ENCODE measurements around the gene GFM1. TPM values are rescaled to one million over a fixed set of nuclear protein-coding genes. Genes with fewer than 3 reads are reported as not detected.

The GFM1 gene
- total RNA-seq, 1 donor from 2014 or later: 34.5 TPM

DNA sequence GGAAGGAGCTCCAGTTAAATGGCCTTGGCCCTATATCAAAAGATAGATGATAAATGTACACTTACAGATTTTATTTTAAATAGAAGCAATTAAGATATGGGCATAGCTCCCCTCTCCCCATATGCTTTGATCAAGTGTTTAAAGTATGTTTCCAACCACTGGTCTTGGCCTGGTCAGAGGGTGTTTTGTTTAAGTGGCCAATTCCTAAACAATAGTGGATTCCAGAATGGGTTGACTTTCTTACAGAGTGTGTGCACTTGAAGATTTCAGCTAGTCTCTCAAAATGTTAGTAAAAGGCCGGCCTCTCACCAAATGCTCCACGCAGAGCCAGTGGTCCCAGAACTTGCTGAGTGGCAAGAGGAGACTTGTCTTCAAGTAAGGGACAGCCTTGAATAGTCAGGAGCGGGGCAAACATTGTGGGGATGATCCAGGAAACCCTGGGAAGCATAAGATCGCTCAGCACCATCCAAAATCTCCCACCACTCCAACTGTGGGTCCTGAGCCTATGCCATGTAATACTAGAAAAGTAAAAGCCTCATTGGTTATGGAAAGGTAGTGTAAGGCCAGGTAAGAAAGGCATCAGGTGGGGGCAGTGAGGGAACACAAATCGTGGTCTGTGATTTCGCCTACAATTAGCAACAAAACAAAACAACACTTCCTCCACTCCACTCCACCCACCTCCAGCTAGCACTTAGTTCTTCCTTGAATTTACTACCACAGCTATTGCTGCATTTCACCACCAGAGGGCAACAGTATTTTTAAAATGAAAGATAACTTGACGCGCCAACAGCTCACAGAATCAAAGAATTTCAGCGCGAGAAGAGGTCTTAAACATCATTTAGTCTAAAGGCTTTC is 83.1 kb downstream of the GFM1 start:
- DNase-seq (ENCODE audit: low read depth, low spot score): peak; percentile 51

DNA sequence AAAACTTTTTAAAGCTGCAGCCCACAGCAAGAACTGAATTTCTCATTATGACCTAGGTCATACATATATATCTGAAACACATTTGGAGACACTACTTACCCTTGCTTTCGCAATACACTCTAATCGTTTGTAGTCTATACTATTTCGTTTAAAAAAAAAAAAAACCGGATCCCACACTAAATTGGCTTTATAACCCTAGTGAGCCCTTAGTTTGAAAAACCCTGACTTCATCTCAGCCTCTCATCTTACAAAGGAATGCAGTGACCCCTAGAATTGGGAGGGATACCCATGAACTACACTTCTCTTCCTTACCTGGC is 83.7 kb downstream of the GFM1 start:
- Mint-ChIP-seq H3K36me3 (ENCODE audit: low read depth) (no peaks in the 10 kb centered on the region), H3K27me3 (ENCODE audit: low read depth) (no peaks in the 10 kb centered on the region), H3K9me3 (no peaks in the 10 kb centered on the region), H3K27ac (ENCODE audit: unreplicated experiment) (no peak overlapping the region), H3K4me1 (peaks cover 21% of the 10 kb centered on the region), H3K4me3 (peak overlapping the region; percentile 47)
- no peak for DNase-seq (ENCODE audit: low read depth, low spot score)
- TF ChIP-seq, protein P1, sequence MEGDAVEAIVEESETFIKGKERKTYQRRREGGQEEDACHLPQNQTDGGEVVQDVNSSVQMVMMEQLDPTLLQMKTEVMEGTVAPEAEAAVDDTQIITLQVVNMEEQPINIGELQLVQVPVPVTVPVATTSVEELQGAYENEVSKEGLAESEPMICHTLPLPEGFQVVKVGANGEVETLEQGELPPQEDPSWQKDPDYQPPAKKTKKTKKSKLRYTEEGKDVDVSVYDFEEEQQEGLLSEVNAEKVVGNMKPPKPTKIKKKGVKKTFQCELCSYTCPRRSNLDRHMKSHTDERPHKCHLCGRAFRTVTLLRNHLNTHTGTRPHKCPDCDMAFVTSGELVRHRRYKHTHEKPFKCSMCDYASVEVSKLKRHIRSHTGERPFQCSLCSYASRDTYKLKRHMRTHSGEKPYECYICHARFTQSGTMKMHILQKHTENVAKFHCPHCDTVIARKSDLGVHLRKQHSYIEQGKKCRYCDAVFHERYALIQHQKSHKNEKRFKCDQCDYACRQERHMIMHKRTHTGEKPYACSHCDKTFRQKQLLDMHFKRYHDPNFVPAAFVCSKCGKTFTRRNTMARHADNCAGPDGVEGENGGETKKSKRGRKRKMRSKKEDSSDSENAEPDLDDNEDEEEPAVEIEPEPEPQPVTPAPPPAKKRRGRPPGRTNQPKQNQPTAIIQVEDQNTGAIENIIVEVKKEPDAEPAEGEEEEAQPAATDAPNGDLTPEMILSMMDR (conservative IDR thresholded peaks at IDR 0.05): no peak

More for the DNA sequence above, 83.1 kb downstream of the GFM1 start:
- no peaks in the 10 kb centered on the region for H3K27me3 Mint-ChIP-seq (ENCODE audit: low read depth)
- H3K4me3 Mint-ChIP-seq: peak overlapping the region; percentile 47
- peaks cover 24% of the 10 kb centered on the region for H3K4me1 Mint-ChIP-seq
- TF ChIP-seq, protein P1 (conservative IDR thresholded peaks at IDR 0.05): peak; percentile 87
- H3K9me3 Mint-ChIP-seq: no peaks in the 10 kb centered on the region
- no peak overlapping the region for H3K27ac Mint-ChIP-seq (ENCODE audit: unreplicated experiment)
- H3K36me3 Mint-ChIP-seq (ENCODE audit: low read depth): no peaks in the 10 kb centered on the region

DNA sequence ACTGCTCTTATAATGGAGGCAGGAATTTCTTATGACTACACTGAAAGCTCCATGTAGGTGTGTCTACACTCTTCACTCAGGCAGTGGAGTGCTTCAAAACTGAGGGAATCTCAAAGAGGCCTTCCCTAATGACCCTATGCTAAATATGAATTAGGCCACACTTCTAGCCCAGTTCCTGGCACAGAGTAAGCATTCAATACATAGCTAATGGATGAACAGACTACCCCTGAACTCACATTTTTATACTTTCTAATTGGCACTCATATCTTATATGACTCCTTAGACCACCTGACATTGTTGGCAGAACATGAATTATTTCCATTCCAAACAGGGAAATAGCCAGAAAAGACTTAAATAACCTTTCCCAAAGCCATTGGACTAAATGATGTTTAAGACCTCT is 84.5 kb downstream of the GFM1 start:
- H3K27me3 Mint-ChIP-seq (ENCODE audit: low read depth): no peaks in the 10 kb centered on the region
- H3K4me1 Mint-ChIP-seq: peaks cover 20% of the 10 kb centered on the region
- H3K27ac Mint-ChIP-seq (ENCODE audit: unreplicated experiment): peak overlapping the region; percentile 6
- peak overlapping the region; percentile 41 for H3K4me3 Mint-ChIP-seq
- H3K36me3 Mint-ChIP-seq (ENCODE audit: low read depth): peaks cover 3% of the 10 kb centered on the region
- TF ChIP-seq, protein P1 (conservative IDR thresholded peaks at IDR 0.05): no peak
- no peaks in the 10 kb centered on the region for H3K9me3 Mint-ChIP-seq
- DNase-seq (ENCODE audit: low read depth, low spot score): no peak

DNA sequence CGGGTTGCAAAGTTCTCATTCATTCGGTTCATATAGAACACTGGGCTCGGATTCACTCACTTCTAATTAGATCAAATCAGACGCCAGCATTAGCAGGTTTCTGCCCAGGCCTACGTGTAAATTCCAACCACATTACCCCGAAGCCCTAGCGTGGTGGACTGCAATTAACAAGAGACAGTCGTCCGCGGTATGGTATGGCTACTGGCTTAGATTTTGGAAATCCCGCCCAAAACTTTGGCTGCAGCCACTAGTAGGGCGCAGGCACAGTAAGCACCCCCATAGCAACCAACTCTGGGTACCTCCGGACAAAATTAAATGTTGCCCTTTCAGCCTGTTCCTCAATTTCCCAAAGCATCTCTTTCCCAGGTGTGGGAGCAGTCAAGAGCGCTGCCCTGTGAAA is 87.2 kb downstream of the GFM1 start:
- TF ChIP-seq, protein P1 (conservative IDR thresholded peaks at IDR 0.05): no peak
- H3K4me3 Mint-ChIP-seq: peak overlapping the region; percentile 87
- no peaks in the 10 kb centered on the region for H3K27me3 Mint-ChIP-seq (ENCODE audit: low read depth)
- H3K4me1 Mint-ChIP-seq: peaks cover 15% of the 10 kb centered on the region
- no peak overlapping the region for H3K27ac Mint-ChIP-seq (ENCODE audit: unreplicated experiment)
- H3K9me3 Mint-ChIP-seq: no peaks in the 10 kb centered on the region
- H3K36me3 Mint-ChIP-seq (ENCODE audit: low read depth): peaks cover 26% of the 10 kb centered on the region
- no peak for DNase-seq (ENCODE audit: low read depth, low spot score)

DNA sequence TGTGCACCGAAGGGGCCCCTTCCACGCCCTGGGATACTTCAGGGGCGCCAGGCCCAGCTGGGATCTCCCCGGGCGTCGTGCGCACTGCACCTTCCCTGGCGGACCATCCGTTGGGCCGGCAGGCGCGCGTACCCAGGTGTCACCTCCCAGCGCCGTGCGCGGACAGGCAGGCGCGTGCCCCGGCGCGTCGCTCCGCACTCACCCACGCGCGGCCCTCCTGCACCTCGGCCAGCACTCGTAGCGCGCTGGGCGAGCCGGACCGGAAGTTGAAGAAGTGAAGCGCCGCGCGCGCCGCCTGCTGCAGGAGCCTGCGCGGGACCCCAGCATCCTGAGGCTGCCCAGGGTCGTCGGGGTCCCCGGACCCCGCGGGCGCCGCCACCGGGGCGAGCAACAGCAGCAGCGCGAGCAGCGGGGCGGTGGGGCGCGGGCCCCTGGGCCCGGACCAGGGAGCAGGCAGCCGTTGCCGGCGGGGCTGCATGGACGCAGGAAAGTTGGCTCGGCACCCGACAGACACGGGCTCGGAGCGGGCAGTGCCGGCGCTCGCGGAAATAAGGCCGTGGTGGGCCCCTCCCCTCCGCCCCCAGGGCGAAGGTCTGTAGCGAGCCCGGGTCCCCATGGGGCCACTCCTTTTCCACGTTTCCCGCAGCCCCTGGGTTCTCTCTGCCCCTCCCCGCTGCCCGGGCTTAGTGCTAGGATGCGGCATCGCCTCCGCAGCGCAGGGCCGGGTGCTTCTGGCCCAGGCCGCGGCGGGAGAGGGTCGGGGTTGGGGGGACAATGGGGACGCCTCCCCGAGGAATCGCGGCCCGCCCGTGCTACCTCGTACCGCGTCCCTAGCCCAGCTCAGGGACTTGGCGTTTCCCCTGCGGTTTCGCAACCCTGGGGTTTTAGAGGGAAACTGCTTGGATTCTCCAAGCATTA is 87.9 kb downstream of the GFM1 start, which contains the start of gene RARRES1:
RARRES1 (minus strand) TSS at position 520 of the 918 bp plus-strand sequence; CDS start at position 478, 42 bp downstream.
- Mint-ChIP-seq H3K27me3 (ENCODE audit: low read depth) (no peaks in the 10 kb centered on the region), H3K4me1 (peaks cover 15% of the 10 kb centered on the region), H3K36me3 (ENCODE audit: low read depth) (peaks cover 26% of the 10 kb centered on the region), H3K9me3 (no peaks in the 10 kb centered on the region), H3K4me3 (peak within 1 kb of the TSS; percentile 87), H3K27ac (ENCODE audit: unreplicated experiment) (no peak within 1 kb of the TSS)
- TF ChIP-seq, protein P1 (conservative IDR thresholded peaks at IDR 0.05): no peak
- DNase-seq (ENCODE audit: low read depth, low spot score): peak; percentile 55
